ENCODE measurements around the gene HOXA6. TPM values are rescaled to one million over a fixed set of nuclear protein-coding genes. Genes with fewer than 3 reads are reported as not detected.

Gene HOXA6
- total RNA-seq, 1 donor from 2014 or later: not detected

- Mint-ChIP-seq H3K27ac (no peak overlapping the region), H3K4me1 (peaks cover 6% of the 10 kb centered on the region), H3K36me3 (no peaks in the 10 kb centered on the region), H3K9me3 (peaks cover 19% of the 10 kb centered on the region), H3K27me3 (ENCODE audit: insufficient read depth, low read depth) (peaks cover 95% of the 10 kb centered on the region), H3K4me3 (no peak overlapping the region)
- TF ChIP-seq EZH2 (IDR thresholded peaks at IDR 0.05) (no peak), CTCF (IDR thresholded peaks at IDR 0.05) (no peak), EZH2phosphoT487 (IDR thresholded peaks at IDR 0.05) (no peak)
- no peak overlapping the region for H2AFZ ChIP-seq (replicated peaks)
- H3K9ac ChIP-seq: no peak overlapping the region
- no peak overlapping the region for H3K4me3 ChIP-seq
- H3F3A ChIP-seq (ENCODE audit: low read depth): no peaks in the 10 kb centered on the region
- no peaks in the 10 kb centered on the region for H3K79me2 ChIP-seq (ENCODE audit: low read depth)
- no peak for DNase-seq (ENCODE audit: low spot score)
- H3K4me1 ChIP-seq: no peaks in the 10 kb centered on the region
- no peak overlapping the region for H3K4me2 ChIP-seq
- H3K36me3 ChIP-seq: no peaks in the 10 kb centered on the region
- H3K27me3 ChIP-seq: peaks cover 100% of the 10 kb centered on the region
- no peak overlapping the region for H3K27ac ChIP-seq
- H3K9me3 ChIP-seq (ENCODE audit: low read depth): no peaks in the 10 kb centered on the region
- H4K20me1 ChIP-seq (ENCODE audit: low read depth): peaks cover 98% of the 10 kb centered on the region
Observed at GRCh38 chr7:27189295-27189996, 41.9 kb upstream of the HOXA6 start.

GRCh38 chr7:27188386-27189294, 41.1 kb upstream of the HOXA6 start:
- TF ChIP-seq EZH2 (IDR thresholded peaks at IDR 0.05): peak; percentile 93
- TF ChIP-seq EZH2phosphoT487 (IDR thresholded peaks at IDR 0.05): peak; percentile 89
- no peak for TF ChIP-seq CTCF (IDR thresholded peaks at IDR 0.05)
- DNase-seq (ENCODE audit: low spot score): no peak
- Mint-ChIP-seq H3K27me3 (ENCODE audit: insufficient read depth, low read depth) (peaks cover 95% of the 10 kb centered on the region), H3K27ac (no peak overlapping the region), H3K4me1 (peaks cover 10% of the 10 kb centered on the region), H3K9me3 (peaks cover 19% of the 10 kb centered on the region), H3K36me3 (no peaks in the 10 kb centered on the region), H3K4me3 (no peak overlapping the region)
- Histone ChIP-seq H3K79me2 (ENCODE audit: low read depth) (no peaks in the 10 kb centered on the region), H3K4me1 (peaks cover 4% of the 10 kb centered on the region), H3F3A (ENCODE audit: low read depth) (peaks cover 6% of the 10 kb centered on the region), H2AFZ (replicated peaks) (no peak overlapping the region), H4K20me1 (ENCODE audit: low read depth) (peaks cover 98% of the 10 kb centered on the region), H3K36me3 (no peaks in the 10 kb centered on the region), H3K4me3 (no peak overlapping the region), H3K27ac (no peak overlapping the region), H3K27me3 (peaks cover 100% of the 10 kb centered on the region), H3K9me3 (ENCODE audit: low read depth) (no peaks in the 10 kb centered on the region), H3K9ac (no peak overlapping the region), H3K4me2 (no peak overlapping the region)

DNA sequence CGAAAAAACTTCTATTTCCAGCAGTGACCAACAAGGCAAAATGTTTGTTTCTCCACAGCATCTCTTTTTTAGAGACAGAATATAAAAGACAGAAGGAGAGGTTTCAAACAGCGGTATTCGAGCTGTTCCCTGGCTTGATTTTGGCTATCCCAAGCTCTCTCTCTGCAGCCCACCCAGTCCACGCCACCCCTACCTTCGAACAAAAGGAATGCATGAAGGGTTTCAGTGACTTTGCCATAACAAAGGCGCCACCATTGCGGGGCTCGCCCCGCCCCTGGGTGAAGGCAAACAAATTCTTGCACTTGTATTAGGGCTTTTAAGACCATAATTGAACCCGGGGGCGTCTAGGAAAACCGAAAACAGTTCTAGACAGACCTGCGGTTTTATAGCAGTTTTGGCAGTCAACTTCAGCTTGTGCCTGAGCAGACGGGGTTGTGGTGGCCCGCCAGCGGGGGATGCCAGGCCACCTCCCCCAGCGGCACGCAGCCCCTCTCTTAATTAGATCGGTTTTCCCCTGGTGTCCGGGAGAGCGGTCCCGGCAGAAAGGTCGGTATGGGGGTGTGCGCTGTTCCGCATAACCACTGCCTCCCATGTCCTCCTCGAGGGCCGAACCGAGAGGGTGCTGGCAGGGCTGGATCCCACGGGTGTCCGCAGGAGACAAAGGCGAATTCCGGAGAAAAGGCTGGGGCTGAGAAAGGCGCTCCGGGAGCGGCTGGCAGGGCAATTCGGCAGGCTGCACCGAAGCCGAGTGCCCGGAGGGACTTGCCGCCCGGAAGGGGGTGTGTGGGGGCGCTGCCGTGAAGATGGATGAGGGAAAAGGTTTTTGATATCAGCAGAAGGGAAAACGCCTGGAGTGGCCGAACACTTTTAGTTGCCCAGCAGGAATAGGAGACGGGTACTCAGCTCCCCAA, 40.2 kb upstream of the HOXA6 start:
- Histone ChIP-seq H3K36me3 (no peaks in the 10 kb centered on the region), H3K4me3 (no peak overlapping the region), H3K4me1 (peaks cover 13% of the 10 kb centered on the region), H3K79me2 (ENCODE audit: low read depth) (no peaks in the 10 kb centered on the region), H4K20me1 (ENCODE audit: low read depth) (peaks cover 98% of the 10 kb centered on the region), H3F3A (ENCODE audit: low read depth) (peaks cover 15% of the 10 kb centered on the region), H3K9ac (no peak overlapping the region), H3K27ac (no peak overlapping the region), H3K27me3 (peaks cover 100% of the 10 kb centered on the region), H3K9me3 (ENCODE audit: low read depth) (no peaks in the 10 kb centered on the region), H2AFZ (replicated peaks) (no peak overlapping the region), H3K4me2 (no peak overlapping the region)
- H3K36me3 Mint-ChIP-seq: no peaks in the 10 kb centered on the region
- peaks cover 21% of the 10 kb centered on the region for H3K9me3 Mint-ChIP-seq
- H3K27ac Mint-ChIP-seq: no peak overlapping the region
- H3K4me1 Mint-ChIP-seq: peaks cover 10% of the 10 kb centered on the region
- TF ChIP-seq EZH2 (IDR thresholded peaks at IDR 0.05) (peak; percentile 88), CTCF (IDR thresholded peaks at IDR 0.05) (no peak), EZH2phosphoT487 (IDR thresholded peaks at IDR 0.05) (peak; percentile 96)
- no peak overlapping the region for H3K4me3 Mint-ChIP-seq
- DNase-seq (ENCODE audit: low spot score): no peak
- H3K27me3 Mint-ChIP-seq (ENCODE audit: insufficient read depth, low read depth): peaks cover 92% of the 10 kb centered on the region

Data from neural progenitor cell (in vitro differentiated cells).